AG09309 (cell line): ENCODE results near the gene HOXB3.

ENCODE experiments used
- DNase-seq: peaks from one replicate; pipeline ENCODE4 v3.0.0-alpha.2; 2010; ENCODE audit warnings: low read depth
- H3K4me3 ChIP-seq: 2 replicates; pipeline ENCODE4 v1.5.1; 2011; ENCODE audit warnings: mild to moderate bottlenecking, low read depth, low read length, moderate library complexity; ENCODE audit not compliant: control insufficient read depth
- CTCF ChIP-seq: IDR thresholded peaks from 2 replicates; pipeline ENCODE4 v1.5.1; 2011; ENCODE audit warnings: mild to moderate bottlenecking, low read depth, low read length, inconsistent platforms; ENCODE audit not compliant: insufficient read depth, control insufficient read depth; ENCODE audit errors: missing control alignments

HOXB3 gene

DNA sequence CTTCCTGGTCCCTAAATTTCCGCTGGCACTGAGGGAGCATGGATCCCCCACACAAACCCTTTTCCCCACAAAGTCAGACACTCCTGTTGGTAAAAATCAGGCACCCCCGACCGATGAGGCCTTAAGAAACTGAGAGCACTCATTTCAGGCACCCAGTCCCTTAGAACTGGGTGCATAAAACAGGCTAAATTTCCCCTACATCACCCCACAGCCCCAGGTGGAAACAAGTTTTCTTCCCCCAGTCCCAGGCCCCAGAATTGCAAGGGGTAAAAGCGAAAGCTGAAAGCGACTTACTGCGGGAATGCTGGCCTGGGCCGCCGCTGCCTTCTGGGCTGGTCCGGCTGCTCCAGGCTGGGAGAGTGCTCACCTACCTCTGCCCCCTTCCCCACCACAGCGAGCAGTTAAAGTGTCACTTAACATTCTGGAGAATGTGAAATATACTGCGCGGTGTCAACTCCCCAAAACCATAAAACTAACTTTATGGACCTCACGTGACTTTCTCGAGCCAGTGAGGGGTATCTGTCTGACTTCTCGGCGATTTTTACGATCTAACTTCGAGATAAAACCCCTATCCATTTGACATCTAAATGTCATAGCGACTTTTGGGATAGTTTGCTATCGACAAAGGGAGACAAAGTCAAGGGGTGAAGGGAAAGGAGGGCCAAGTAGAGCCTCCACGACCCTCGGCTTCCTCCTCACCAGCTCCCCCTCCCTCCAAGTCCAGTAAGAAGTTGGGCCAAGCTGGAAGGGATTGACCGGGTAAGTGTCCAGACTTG, at the start of gene HOXB3:
TSS of gene HOXB3 (minus strand) at position 411 of the 776 bp plus-strand sequence. CDS start 37,767 bp downstream, outside the sequence.
- no peak for DNase-seq
- TF ChIP-seq CTCF, result no peak
- H3K4me3 ChIP-seq, result no peak within 1 kb of the TSS

DNA sequence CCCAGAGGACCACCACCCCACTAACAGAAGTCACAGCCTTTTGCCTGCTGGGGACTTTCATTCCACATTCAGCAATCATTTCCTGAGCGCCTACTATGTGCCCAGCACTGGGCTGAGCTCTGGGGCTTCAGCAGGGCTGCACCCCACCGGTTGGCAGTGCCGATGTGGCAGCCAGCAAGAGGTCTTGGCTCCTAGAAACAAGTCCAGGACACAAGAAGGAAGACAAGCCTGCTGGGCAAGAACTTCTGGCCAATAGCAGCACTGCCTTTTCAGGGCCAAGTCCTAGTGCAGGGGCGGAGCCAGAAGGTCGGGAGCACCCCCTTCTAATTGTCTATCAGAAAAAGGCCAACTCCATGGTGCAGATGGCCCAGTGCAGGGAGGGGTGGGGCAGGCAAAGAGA, 49.1 kb upstream of the HOXB3 start:
- no peak overlapping the region for H3K4me3 ChIP-seq
- TF ChIP-seq CTCF, result no peak
- DNase-seq, result no peak

DNA sequence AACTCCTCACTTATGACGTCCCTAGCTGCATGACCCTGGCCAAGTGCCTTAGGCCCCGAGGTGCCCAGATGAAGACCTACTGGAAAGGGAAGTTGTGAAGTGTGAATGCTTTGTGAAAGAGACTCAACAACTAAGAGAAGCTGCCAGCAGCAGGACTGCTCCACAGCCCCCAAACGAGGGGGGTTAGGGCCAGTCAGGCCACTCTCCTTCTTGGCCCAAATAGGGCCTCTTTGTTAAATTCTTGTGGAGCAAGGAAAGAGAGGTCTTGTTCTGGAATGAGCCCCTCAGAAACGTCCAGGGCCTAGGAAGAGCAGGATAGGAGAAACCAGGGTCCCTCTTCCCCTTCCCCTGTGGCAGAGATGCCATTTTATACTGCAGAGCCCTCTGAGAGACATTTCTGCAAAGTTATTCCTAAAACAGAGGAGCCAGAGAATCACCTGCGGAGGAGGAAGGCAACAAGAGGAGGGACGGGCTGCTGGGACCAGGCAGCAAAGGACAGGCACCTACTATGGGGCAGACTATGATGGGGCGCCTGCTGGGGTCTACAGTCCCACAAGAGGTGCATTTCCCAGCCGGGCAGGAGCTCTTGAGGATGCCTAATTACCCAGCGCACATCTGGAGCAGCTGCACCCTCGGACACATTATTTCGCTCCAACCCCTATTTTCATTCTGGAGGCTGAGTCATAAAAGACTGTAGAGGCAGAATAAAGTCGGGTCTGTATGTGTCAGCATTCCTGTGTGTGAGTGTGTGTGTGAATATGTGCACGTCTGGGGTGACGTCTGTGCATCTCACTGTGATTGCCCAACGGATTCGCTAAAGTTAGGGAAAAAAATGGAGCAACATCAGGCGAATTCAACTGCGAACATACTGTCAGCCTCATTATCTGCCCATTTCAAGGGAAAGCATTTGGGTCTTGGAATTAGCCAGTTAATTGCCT, 47.6 kb upstream of the HOXB3 start:
- no peak overlapping the region for H3K4me3 ChIP-seq
- no peak for TF ChIP-seq CTCF
- peak; percentile 52 for DNase-seq

- peak; percentile 51 for TF ChIP-seq CTCF
- no peak overlapping the region for H3K4me3 ChIP-seq
- DNase-seq, result no peak
These were observed 46.4 kb upstream of the HOXB3 start for GRCh38 chr17:48636177-48637018.

DNA sequence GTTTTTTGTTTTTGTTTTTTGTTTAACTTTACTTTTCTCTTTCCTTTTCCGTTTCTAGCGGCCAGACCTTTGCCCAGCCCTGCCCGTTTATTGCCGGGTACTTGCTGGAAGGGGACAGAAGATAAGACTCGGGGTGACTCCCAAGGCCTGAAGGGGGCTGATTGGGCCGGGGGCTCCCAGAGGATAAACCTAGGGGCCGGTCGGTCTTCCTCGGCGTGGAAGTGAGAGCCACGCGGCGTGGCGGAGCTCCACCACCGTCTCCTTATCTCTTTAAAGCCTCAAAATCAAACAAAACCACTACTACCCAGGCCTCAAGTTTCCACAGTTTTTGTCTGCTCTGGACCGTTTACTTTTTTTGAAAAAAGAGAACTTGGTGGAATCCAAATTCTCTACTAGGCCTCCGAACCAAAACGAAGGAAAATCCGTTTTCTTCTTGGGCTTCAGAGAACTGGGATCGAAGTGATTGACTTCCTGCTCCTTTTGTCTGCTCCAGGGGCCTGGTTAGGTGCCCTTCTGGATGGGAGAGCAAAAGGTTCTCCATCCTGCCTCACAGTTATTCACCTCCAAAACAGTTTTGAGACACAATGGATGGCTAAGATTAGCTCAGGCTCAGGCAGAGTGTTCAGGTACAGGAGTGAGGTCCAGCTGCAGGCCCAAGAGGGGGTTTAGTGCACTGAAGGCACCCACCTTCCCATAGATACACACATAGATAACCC, 44.6 kb upstream of the HOXB3 start:
- no peak for TF ChIP-seq CTCF
- no peak for DNase-seq
- no peak overlapping the region for H3K4me3 ChIP-seq
